Measurements from ENCODE around the gene GPR68. TPM values are rescaled to one million over a fixed set of nuclear protein-coding genes. Genes with fewer than 3 reads are reported as not detected.
"Not testable (repeated sequence)": the region's sequence is repeated elsewhere in the genome, so short reads cannot be mapped to it uniquely, and the experiment has no call there.

Gene GPR68
- total RNA-seq, 2 experiments from 2014 or later = 0.13 to 0.84 TPM

DNA sequence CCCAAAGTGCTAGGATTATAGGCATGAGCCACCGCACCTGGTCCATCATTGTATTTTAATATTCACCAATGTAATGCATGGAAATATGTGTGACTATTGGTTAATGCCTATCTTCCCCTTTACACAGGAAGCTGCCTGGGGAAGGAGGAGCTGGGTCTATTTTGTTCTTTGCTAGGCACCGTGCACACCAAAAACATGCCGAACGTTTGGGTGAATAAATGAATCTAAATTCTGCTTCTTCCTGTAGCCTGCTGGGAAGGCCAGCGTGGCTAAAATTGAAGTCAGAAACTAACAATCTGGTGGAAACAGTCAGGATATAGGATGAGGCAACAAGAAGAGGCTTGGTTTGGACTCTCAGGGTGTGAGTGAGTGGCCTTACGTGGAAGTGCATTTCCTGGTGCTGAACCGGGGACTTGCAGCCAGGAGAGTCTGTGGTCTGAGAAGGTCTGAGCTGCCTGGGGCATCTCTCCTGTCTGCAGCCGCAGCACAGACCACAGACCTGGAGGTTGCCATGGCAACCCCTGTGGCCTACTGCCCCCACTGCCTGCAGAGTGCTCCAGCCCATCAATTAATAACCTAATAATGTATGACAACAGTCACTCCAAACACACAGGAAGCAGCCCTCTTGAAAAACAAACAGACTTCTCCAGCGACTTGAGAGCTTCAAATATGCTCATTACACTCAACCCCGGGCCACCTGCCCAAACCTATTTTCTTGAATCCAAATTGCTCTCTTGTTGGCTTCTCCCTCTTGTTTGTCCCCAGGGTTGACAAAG is 5.5 kb upstream of the GPR68 start:
- Histone ChIP-seq H2AFZ (ENCODE audit: low read length) (peak overlapping the region; percentile 97), H4K20me1 (ENCODE audit: insufficient read depth, low read length) (no peaks in the 10 kb centered on the region), H3K4me1 (ENCODE audit: insufficient read depth, low read length, poor library complexity, severe bottlenecking) (peaks cover 76% of the 10 kb centered on the region), H3K79me2 (ENCODE audit: insufficient read depth, low read depth, low read length) (no peaks in the 10 kb centered on the region), H3K27ac (ENCODE audit: low read depth, low read length, poor library complexity, severe bottlenecking) (peak overlapping the region; percentile 75), H3K4me3 (ENCODE audit: low read depth, low read length, poor library complexity, severe bottlenecking) (peak overlapping the region; percentile 36), H3K9me2 (ENCODE audit: insufficient read depth, low read length) (no peaks in the 10 kb centered on the region), H3K36me3 (ENCODE audit: insufficient read depth, low read length) (no peaks in the 10 kb centered on the region), H3K9me3 (ENCODE audit: low read length) (no peaks in the 10 kb centered on the region), H3K4me2 (ENCODE audit: low read length) (peak overlapping the region; percentile 76)
- intact Hi-C loops (cut with micrococcal nuclease; ENCODE audit: unreplicated experiment) = no loop called here
- BruUV-seq (replicated peaks) = no TSS peak
- POLR2A ChIA-PET = interaction anchor here (0.7 to 1.6 kb wide), 6 partner anchors 9 to 163 kb away, joined by 3 to 4 read pairs (median 4); no protein-coding TSS in a partner anchor
- no peak for TF ChIP-seq EZH2phosphoT487 (IDR thresholded peaks at IDR 0.05; ENCODE audit: borderline replicate concordance, low read depth, low read length)
- TF ChIP-seq, protein P1, sequence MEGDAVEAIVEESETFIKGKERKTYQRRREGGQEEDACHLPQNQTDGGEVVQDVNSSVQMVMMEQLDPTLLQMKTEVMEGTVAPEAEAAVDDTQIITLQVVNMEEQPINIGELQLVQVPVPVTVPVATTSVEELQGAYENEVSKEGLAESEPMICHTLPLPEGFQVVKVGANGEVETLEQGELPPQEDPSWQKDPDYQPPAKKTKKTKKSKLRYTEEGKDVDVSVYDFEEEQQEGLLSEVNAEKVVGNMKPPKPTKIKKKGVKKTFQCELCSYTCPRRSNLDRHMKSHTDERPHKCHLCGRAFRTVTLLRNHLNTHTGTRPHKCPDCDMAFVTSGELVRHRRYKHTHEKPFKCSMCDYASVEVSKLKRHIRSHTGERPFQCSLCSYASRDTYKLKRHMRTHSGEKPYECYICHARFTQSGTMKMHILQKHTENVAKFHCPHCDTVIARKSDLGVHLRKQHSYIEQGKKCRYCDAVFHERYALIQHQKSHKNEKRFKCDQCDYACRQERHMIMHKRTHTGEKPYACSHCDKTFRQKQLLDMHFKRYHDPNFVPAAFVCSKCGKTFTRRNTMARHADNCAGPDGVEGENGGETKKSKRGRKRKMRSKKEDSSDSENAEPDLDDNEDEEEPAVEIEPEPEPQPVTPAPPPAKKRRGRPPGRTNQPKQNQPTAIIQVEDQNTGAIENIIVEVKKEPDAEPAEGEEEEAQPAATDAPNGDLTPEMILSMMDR (conservative IDR thresholded peaks at IDR 0.05; ENCODE audit: low read length) = 0 out of 2 replicates have a peak, but pooled peaks have one; percentile 26
- CTCF ChIA-PET (ENCODE audit: unreplicated experiment) = no interaction called here
- peak; percentile 79 for DNase-seq (ENCODE audit: low spot score)

DNA sequence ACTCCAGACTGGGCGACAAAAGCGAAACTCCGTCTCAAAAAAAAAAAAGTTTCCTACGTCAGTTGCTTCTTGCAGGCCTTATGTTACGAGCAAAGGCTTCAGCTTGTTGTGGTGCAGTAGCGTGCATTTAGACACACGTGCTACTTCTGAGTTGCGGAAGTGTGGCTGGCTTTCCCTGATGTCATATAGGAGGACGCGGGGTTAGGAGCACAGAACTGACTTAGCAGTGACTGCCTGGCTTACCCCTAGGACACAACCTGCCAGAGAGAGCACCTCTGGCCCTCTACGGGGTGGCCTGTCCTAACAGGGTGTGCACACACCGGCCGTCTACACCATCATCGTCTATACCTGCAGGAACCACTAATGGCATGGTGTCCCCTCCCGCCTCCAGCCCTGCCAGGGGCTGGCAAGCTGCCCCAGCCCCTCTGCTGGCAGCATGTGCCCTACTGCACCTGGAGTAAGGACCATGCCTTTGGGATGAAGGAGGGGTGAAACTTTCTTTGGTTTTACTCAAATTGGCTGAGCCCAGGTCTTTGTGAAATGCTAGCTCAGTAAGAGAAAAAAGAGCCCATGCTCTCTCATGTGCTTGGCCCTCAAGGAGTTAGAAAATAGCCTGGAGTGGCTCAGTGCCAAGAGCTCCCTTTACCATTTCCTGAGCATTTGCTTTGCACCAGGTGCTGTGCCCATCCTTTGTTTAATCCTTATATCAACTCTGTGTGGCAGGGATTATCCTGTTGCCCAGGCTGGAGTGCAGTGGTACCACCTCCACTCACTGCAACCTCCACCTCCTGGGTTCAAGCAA is 1.7 kb upstream of the GPR68 start:
- no peaks in the 10 kb centered on the region for H4K20me1 ChIP-seq (ENCODE audit: insufficient read depth, low read length)
- POLR2A ChIA-PET = interaction anchor here (0.7 kb wide), 2 partner anchors 10 to 40 kb away, joined by 3 to 4 read pairs; no protein-coding TSS in a partner anchor
- no peaks in the 10 kb centered on the region for H3K9me2 ChIP-seq (ENCODE audit: insufficient read depth, low read length)
- H3K27ac ChIP-seq (ENCODE audit: low read depth, low read length, poor library complexity, severe bottlenecking) = no peak overlapping the region
- peak overlapping the region; percentile 10; the same call in 1 of the 2 replicates for H3K4me2 ChIP-seq (ENCODE audit: low read length)
- H3K36me3 ChIP-seq (ENCODE audit: insufficient read depth, low read length) = no peaks in the 10 kb centered on the region
- no TSS peak for BruUV-seq (replicated peaks)
- peaks cover 80% of the 10 kb centered on the region for H3K4me1 ChIP-seq (ENCODE audit: insufficient read depth, low read length, poor library complexity, severe bottlenecking)
- DNase-seq (ENCODE audit: low spot score) = no peak
- no peaks in the 10 kb centered on the region for H3K9me3 ChIP-seq (ENCODE audit: low read length)
- no peaks in the 10 kb centered on the region for H3K79me2 ChIP-seq (ENCODE audit: insufficient read depth, low read depth, low read length)
- no peak overlapping the region for H3K4me3 ChIP-seq (ENCODE audit: low read depth, low read length, poor library complexity, severe bottlenecking)
- intact Hi-C loops (cut with micrococcal nuclease; ENCODE audit: unreplicated experiment) = no loop called here
- no peak overlapping the region for H2AFZ ChIP-seq (ENCODE audit: low read length)
- CTCF ChIA-PET (ENCODE audit: unreplicated experiment) = no interaction called here
- TF ChIP-seq EZH2phosphoT487 (IDR thresholded peaks at IDR 0.05; ENCODE audit: borderline replicate concordance, low read depth, low read length) = no peak
- TF ChIP-seq, protein P1 (conservative IDR thresholded peaks at IDR 0.05; ENCODE audit: low read length) = no peak

GRCh38 chr14:91245616-91246015 is 1.1 kb upstream of the GPR68 start:
- H3K36me3 ChIP-seq (ENCODE audit: insufficient read depth, low read length); H3K4me2 ChIP-seq (ENCODE audit: low read length); H3K9me2 ChIP-seq (ENCODE audit: insufficient read depth, low read length); H3K27ac ChIP-seq (ENCODE audit: low read depth, low read length, poor library complexity, severe bottlenecking); H3K79me2 ChIP-seq (ENCODE audit: insufficient read depth, low read depth, low read length); CTCF ChIA-PET (ENCODE audit: unreplicated experiment); DNase-seq (ENCODE audit: low spot score); H3K4me3 ChIP-seq (ENCODE audit: low read depth, low read length, poor library complexity, severe bottlenecking); H3K9me3 ChIP-seq (ENCODE audit: low read length); intact Hi-C loops (cut with micrococcal nuclease; ENCODE audit: unreplicated experiment); H2AFZ ChIP-seq (ENCODE audit: low read length); BruUV-seq (replicated peaks); H4K20me1 ChIP-seq (ENCODE audit: insufficient read depth, low read length): not testable (repeated sequence)
- H3K4me1 ChIP-seq (ENCODE audit: insufficient read depth, low read length, poor library complexity, severe bottlenecking) = peaks cover 79% of the 10 kb centered on the region
- POLR2A ChIA-PET = interaction anchor here (1.6 kb wide), 1 partner anchor 7 kb away, joined by 3 read pairs; no protein-coding TSS in a partner anchor

All from OCI-LY7 (cell line).